GM19099 (cell line): Measurements from ENCODE around the gene SLC12A1.

Experiments used
- POLR2A ChIP-seq: IDR thresholded peaks from 3 replicates; pipeline ENCODE4 v1.6.1; 2011; ENCODE audit warnings: low read depth; ENCODE audit not compliant: insufficient read length; ENCODE audit errors: extremely low read depth

Gene SLC12A1

DNA sequence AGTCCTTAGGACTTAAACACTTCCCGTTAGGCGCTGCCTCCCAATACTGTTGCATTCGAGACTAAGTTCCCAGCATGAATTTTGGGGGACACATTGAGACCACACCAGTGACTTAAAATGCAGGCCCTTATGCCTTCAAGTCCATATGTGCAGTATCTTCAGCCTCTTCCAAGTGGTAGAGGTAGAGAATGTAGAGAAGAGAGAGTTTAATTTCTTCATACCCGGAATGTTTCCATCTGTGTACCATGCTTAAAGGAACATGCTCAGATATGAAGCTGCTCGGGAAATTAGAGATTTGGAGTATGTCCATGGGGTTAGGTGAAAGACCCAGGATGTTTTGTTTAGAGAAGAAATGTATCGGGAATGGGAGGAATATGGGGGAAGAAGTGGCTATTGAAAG, 137.8 kb downstream of the SLC12A1 start:
- peak; percentile 17 for TF ChIP-seq POLR2A

GRCh38 chr15:48345516-48345915, 139.4 kb downstream of the SLC12A1 start:
- TF ChIP-seq POLR2A, result no peak

DNA sequence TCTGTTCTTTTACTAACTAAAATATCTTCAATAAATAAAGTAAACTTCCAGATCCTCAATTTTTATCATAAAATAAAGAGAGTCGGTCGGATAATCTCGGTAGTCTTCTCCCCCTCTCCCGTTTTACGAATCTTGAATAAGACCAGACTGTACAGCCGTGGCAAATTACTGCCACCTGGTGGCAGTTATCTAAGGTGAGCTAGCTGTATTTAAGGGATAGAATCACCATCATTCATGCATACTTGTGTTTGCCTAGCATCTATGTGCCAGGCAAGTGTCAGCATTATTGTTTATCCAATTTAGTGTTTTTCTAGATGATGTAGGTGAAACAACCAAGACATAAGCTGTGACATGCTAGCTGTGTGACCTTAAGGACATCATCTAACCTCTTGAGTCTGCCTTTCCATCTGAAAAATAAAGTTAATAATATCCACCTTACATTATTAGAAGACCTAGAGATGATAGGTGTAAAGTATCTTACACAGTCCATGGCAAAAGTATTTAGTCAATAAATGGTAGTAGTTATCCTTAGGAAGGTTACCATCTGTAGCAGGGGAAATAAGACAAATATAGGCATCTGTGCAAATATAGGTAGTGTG, 146.5 kb downstream of the SLC12A1 start:
- no peak for TF ChIP-seq POLR2A
